ENCODE measurements around the gene CAMK1D.
"Not testable (repeated sequence)": the region's sequence is repeated elsewhere in the genome, so short reads cannot be mapped to it uniquely, and the experiment has no call there.

DNA sequence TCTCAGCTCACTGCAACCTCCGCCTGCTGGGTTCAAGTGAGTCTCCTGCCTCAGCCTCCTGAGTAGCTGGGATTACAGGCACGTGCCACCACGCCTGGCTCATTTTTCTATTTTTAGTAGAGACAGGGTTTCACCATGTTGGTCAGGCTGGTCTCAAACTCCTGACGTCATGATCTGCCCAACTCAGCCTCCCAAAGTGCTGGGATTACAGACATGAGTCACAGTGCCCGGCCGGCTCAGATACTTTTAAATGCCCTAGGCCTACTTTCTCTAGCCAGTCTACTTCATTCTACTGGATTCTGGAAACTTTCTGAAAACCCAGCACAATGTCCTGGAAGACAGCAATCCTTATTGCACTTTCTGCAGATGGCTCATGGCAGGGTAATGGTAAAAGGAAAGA is 516.2 kb downstream of the CAMK1D start:
- TF ChIP-seq POLR2A, POLR2AphosphoS5 (IDR thresholded peaks at IDR 0.05): not testable (repeated sequence)
- TF ChIP-seq, protein P1, sequence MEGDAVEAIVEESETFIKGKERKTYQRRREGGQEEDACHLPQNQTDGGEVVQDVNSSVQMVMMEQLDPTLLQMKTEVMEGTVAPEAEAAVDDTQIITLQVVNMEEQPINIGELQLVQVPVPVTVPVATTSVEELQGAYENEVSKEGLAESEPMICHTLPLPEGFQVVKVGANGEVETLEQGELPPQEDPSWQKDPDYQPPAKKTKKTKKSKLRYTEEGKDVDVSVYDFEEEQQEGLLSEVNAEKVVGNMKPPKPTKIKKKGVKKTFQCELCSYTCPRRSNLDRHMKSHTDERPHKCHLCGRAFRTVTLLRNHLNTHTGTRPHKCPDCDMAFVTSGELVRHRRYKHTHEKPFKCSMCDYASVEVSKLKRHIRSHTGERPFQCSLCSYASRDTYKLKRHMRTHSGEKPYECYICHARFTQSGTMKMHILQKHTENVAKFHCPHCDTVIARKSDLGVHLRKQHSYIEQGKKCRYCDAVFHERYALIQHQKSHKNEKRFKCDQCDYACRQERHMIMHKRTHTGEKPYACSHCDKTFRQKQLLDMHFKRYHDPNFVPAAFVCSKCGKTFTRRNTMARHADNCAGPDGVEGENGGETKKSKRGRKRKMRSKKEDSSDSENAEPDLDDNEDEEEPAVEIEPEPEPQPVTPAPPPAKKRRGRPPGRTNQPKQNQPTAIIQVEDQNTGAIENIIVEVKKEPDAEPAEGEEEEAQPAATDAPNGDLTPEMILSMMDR (IDR thresholded peaks at IDR 0.05) = not testable (repeated sequence)
